ENCODE results near the gene ALPP.
"Not testable (repeated sequence)": the region's sequence is repeated elsewhere in the genome, so short reads cannot be mapped to it uniquely, and the experiment has no call there.

The ALPP gene

DNA sequence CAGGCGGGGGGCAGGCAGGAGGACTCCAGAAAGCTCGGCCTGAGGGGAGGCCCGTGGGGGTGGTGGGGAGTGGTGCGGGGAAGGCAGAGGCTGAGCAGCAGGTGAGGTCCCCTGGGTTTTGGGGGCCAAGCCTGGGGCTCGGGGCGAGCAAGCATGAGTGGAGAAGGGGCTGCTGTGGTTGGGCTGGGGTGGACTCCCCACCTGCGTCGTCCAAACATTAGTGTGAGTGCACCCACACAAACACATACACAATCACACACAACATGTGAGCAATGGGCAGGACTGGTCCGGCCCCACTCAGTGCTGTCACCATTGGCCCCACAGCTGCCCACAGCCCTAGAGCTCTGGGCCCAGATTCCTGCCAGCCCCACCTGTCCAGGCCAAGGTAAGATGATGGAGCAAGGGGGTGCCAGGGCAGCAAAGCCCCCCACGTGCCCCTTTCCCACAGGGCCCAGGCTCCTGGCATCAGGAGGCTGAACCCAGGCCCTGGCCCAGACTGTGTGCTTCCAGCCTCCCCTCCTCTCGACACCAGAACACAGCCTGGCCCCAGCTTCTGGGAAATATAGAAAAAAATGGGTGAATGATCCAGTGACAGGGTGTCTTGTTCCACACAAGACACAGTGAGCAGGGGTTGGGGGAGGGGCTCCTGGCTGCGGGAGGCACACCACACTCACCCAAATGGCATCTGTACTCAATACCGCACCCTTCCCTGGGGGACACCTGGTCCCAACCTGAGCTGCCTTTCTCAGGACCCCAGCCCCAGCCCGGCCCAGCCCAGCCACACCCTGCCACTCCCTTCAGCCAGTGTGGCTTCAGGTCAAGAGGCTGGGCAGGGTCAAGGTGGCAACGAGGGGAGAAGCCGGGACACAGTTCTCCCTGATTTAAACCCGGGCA is 463 bp upstream of the ALPP start:
- H3K4me3 ChIP-seq (ENCODE audit: low read length) = no peak overlapping the region
- no peak for TF ChIP-seq ZNF274 (IDR thresholded peaks at IDR 0.05; ENCODE audit: low read depth, low read length)

- not testable (repeated sequence) for H3K4me3 ChIP-seq (ENCODE audit: low read length)
These were observed 1.3 kb downstream of the ALPP start for GRCh38 chr2:232379610-232380590.

DNA sequence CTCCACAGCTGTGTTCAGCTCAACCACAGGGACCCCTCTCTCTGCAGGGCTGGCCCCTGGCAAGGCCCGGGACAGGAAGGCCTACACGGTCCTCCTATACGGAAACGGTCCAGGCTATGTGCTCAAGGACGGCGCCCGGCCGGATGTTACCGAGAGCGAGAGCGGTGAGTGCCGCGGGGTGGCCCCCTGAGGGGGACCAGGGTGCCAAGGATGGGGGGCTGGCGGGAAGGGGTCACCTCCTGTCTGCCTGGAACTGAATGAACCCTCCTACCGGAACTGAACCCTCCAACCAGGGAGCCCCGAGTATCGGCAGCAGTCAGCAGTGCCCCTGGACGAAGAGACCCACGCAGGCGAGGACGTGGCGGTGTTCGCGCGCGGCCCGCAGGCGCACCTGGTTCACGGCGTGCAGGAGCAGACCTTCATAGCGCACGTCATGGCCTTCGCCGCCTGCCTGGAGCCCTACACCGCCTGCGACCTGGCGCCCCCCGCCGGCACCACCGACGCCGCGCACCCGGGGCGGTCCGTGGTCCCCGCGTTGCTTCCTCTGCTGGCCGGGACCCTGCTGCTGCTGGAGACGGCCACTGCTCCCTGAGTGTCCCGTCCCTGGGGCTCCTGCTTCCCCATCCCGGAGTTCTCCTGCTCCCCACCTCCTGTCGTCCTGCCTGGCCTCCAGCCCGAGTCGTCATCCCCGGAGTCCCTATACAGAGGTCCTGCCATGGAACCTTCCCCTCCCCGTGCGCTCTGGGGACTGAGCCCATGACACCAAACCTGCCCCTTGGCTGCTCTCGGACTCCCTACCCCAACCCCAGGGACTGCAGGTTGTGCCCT is 2.9 kb downstream of the ALPP start:
- not testable (repeated sequence) for H3K4me3 ChIP-seq (ENCODE audit: low read length)

DNA sequence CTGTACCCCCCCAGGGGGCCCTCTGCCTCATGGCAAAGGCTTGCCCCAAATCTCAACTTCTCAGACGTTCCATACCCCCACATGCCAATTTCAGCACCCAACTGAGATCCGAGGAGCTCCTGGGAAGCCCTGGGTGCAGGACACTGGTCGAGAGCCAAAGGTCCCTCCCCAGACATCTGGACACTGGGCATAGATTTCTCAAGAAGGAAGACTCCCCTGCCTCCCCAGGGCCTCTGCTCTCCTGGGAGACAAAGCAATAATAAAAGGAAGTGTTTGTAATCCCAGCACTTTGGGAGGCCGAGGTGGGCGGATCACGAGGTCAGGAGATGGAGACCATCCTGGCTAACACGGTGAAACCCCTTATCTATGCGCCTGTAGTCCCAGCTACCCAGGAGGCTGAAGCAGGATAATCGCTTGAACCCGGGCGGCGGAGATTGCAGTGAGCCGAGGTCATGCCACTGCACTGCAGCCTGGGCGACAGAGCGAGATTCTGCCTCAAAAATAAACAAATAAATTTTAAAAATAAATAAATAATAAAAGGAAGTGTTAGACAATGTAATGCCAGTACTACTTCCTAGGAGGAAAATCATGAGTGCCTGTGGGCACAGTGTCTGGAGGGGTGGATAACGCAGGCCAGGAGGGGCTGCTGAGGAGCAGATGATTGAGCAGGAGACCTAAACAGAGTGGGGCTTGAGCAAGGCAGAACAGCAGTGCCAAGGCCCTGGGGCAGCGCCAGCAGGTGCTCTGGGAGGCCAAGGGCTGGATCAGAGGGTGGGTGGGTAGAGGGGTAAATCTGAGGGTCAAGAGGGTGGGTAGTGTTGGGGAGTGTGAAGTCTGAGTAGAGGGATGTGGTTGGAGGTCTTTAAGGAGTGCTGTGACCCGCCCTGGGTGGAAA is 4.0 kb downstream of the ALPP start:
- no peak overlapping the region for H3K4me3 ChIP-seq (ENCODE audit: low read length)
- no peak for TF ChIP-seq ZNF274 (IDR thresholded peaks at IDR 0.05; ENCODE audit: low read depth, low read length)

DNA sequence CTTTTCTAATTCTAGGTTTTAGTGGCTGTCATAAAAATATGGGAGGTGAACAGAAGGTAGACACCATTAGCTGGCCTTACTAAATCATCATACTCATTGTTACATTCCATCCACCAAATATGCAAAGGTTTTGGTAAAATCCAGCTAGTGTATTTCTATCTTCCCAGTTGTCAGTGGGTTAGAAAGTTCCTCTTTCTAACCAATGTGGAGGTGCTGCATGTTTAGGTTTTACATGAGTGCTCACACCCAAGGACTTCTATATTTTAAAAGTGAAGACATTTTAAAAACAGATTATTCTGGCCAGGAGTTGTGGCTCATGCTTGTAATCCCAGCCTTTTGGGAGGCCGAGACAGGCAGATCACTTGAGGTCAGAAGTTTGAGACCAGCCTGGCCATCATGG is 5.9 kb downstream of the ALPP start:
- TF ChIP-seq ZNF274 (IDR thresholded peaks at IDR 0.05; ENCODE audit: low read depth, low read length) = no peak
- no peak overlapping the region for H3K4me3 ChIP-seq (ENCODE audit: low read length)

GRCh38 chr2:232385058-232385457 is 6.5 kb downstream of the ALPP start:
- not testable (repeated sequence) for H3K4me3 ChIP-seq (ENCODE audit: low read length)

- no peak overlapping the region for H3K4me3 ChIP-seq (ENCODE audit: low read length)
- no peak for TF ChIP-seq ZNF274 (IDR thresholded peaks at IDR 0.05; ENCODE audit: low read depth, low read length)
These were observed 7.3 kb downstream of the ALPP start for GRCh38 chr2:232385660-232386489.

- H3K4me3 ChIP-seq (ENCODE audit: low read length) = no peak overlapping the region
These were observed 7.9 kb downstream of the ALPP start for GRCh38 chr2:232386490-232386739.

DNA sequence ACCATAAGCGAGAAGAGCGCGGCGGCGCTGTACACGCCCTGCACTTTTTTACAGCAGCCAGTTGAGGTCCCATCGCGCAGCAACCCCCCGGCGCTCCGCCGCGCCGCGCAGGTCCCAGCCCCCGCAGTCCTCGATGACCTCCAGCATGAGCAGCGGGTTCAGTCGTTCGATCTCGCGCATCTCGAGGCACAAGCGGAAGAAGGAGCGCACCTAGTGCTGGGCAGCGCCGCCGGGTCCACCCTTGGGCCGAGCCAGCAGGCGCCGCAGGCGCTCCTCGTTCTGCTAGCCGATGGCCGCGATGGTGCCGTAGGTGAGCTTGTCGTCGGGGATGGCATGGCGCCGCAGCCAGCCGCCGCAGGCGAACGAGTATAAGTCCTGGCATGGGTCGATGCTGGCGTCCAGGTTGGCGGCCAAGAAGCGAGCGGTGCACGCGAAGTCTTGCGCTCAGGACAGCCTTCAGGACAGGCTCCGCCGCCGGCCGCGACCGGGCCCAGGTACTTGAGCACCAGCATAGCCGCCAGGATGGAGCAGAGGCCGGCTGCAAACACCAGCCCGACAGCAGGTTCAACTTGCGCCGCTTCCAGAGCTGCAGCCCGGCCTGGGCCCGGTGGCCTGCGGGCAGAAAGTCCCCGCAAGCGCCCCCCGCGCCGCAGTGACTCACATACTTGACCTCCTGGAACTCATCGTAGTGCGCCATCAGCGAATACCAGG is 8.3 kb downstream of the ALPP start:
- no peak overlapping the region for H3K4me3 ChIP-seq (ENCODE audit: low read length)
- no peak for TF ChIP-seq ZNF274 (IDR thresholded peaks at IDR 0.05; ENCODE audit: low read depth, low read length)

More at GRCh38 chr2:232386490-232386739, 7.9 kb downstream of the ALPP start:
- no peak for TF ChIP-seq ZNF274 (IDR thresholded peaks at IDR 0.05; ENCODE audit: low read depth, low read length)

DNA sequence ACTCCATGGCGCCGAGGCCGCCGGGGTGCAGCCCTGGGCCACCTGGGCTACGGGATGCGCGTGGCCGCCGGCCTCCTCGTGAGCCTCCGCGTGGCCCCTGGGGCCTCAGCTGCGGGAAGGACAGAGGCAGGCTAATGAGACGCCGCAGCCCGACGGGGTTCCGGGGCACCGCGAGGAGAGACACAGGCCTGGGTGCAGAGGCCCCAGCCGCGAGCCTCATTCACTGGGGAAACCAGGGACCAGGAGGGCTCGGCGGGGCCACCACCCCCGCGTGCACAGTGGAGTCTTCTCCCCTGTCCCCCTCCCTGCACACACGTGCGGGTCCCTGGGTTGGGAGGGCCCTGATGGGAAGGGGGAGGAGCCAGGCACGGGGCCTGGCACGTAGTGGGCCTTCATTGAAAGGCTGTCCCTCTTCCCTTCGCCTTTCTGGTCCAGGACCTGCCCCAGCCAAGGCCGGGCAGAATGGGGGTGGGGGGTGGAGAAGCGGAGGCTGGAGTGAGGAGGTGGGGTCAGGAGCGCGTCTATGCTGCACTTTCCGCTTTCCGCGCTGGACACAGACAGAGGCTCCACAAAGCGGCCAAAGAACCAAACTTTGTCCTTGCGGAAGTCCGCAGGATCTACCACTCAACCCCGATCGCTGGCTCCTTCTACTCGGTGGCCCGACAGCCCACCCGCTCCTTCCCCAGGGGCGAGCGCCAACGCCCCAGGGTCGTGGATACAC is 9.1 kb downstream of the ALPP start:
- H3K4me3 ChIP-seq (ENCODE audit: low read length) = no peak overlapping the region
- TF ChIP-seq ZNF274 (IDR thresholded peaks at IDR 0.05; ENCODE audit: low read depth, low read length) = no peak

- no peak for TF ChIP-seq ZNF274 (IDR thresholded peaks at IDR 0.05; ENCODE audit: low read depth, low read length)
- no peak overlapping the region for H3K4me3 ChIP-seq (ENCODE audit: low read length)
These were observed 9.9 kb downstream of the ALPP start for GRCh38 chr2:232388324-232388891.
